WTC11 (cell line): ENCODE measurements around the gene ZEB1. TPM values are rescaled to one million over a fixed set of nuclear protein-coding genes. Genes with fewer than 3 reads are reported as not detected.

Experiments
- ATAC-seq: fragments of 200-7000 bp; cut with Tn5 transposase; 2 replicates; pipeline ENCODE4 v1.10.0; 2021; ENCODE audit warnings: mild to moderate bottlenecking, moderate library complexity
- CTCF ChIA-PET: fragments of 300-600 bp; sonication (Branson Sonifier 250); formaldehyde crosslinking; loops from one replicate; lab custom pipeline; 2021; ENCODE audit warnings: antibody characterized with exemption; lab: Charles Lee
- POLR2A ChIA-PET: fragments of 350-600 bp; sonication (Branson Sonifier 250); formaldehyde crosslinking; loops from one replicate; lab custom pipeline; 2021; ENCODE audit warnings: antibody characterized with exemption; lab: Charles Lee
- DNase-seq: peaks from one replicate; pipeline ENCODE4 v3.0.0; 2021; ENCODE audit warnings: low spot score
- H3K27ac Mint-ChIP-seq: 2 replicates; pipeline ENCODE4 v1.8.0; 2021; ENCODE audit warnings: mixed read lengths
- H3K27me3 Mint-ChIP-seq: 2 replicates; pipeline ENCODE4 v1.8.0; 2021; ENCODE audit warnings: low read depth, mild to moderate bottlenecking, moderate library complexity, mixed read lengths
- H3K36me3 Mint-ChIP-seq: 2 replicates; pipeline ENCODE4 v1.8.0; 2021; ENCODE audit warnings: mixed read lengths
- H3K4me1 Mint-ChIP-seq: 2 replicates; pipeline ENCODE4 v1.8.0; 2022; ENCODE audit warnings: mixed read lengths
- H3K4me3 Mint-ChIP-seq: 2 replicates; pipeline ENCODE4 v1.8.0; 2021; ENCODE audit warnings: mild to moderate bottlenecking, moderate library complexity, mixed read lengths
- H3K9me3 Mint-ChIP-seq: 2 replicates; pipeline ENCODE4 v1.8.0; 2021; ENCODE audit warnings: mixed read lengths
- ATF1 ChIP-seq: sonication (generic); formaldehyde crosslinking; IDR thresholded peaks from 2 replicates; pipeline ENCODE4 v1.8.1; 2023; ENCODE audit warnings: mild to moderate bottlenecking, moderate library complexity, missing genetic modification reagents
- GTF2I ChIP-seq: fragments of 250-450 bp; sonication (Bioruptor Pico); conservative IDR thresholded peaks from 2 replicates; pipeline ENCODE4 v1.4.0; 2021; ENCODE audit warnings: mild to moderate bottlenecking
- OVOL2 ChIP-seq: fragments of 250-450 bp; sonication (Bioruptor Pico); IDR thresholded peaks from 2 replicates; pipeline ENCODE4 v1.9.0; 2021; ENCODE audit warnings: mild to moderate bottlenecking, borderline replicate concordance
- RELA ChIP-seq: sonication (generic); formaldehyde crosslinking; IDR thresholded peaks from 2 replicates; pipeline ENCODE4 v1.8.1; 2022; ENCODE audit warnings: missing genetic modification reagents, mild to moderate bottlenecking, borderline replicate concordance
- SMAD4 ChIP-seq: sonication (generic); formaldehyde crosslinking; IDR thresholded peaks from 2 replicates; pipeline ENCODE4 v1.8.0; 2022; ENCODE audit warnings: mild to moderate bottlenecking, missing genetic modification reagents
- total RNA-seq: library from RNA; stranded (reverse); gene quantifications from 3 replicates; pipeline ENCODE4 v1.2.3, GENCODE V29; 2021
- TF ChIP-seq, protein P1 (sequence below): sonication (generic); formaldehyde crosslinking; conservative IDR thresholded peaks from 2 replicates; pipeline ENCODE4 v1.8.1; 2023; ENCODE audit warnings: mild to moderate bottlenecking, low read depth, missing genetic modification reagents, moderate library complexity
- TF ChIP-seq, protein P2 (sequence below): fragments of 250-450 bp; sonication (Bioruptor Pico); IDR thresholded peaks from 2 replicates; pipeline ENCODE4 v1.9.0; 2021; ENCODE audit warnings: mild to moderate bottlenecking, borderline replicate concordance
- TF ChIP-seq, protein P3 (sequence below): sonication (generic); formaldehyde crosslinking; IDR thresholded peaks from 2 replicates; pipeline ENCODE4 v1.8.1; 2022; ENCODE audit warnings: mild to moderate bottlenecking, moderate library complexity, missing genetic modification reagents
- TF ChIP-seq, protein P4 (sequence below): fragments of 250-450 bp; sonication (Bioruptor Pico); IDR thresholded peaks from 2 replicates; pipeline ENCODE4 v1.9.0; 2021; ENCODE audit warnings: mild to moderate bottlenecking
- TF ChIP-seq, protein P5 (sequence below): sonication (generic); formaldehyde crosslinking; IDR thresholded peaks from 2 replicates; pipeline ENCODE4 v1.8.1; 2022; ENCODE audit warnings: mild to moderate bottlenecking, missing genetic modification reagents, moderate library complexity, borderline replicate concordance

ZEB1 gene
- total RNA-seq, 1 experiment from 2014 or later = 0.39 TPM

DNA sequence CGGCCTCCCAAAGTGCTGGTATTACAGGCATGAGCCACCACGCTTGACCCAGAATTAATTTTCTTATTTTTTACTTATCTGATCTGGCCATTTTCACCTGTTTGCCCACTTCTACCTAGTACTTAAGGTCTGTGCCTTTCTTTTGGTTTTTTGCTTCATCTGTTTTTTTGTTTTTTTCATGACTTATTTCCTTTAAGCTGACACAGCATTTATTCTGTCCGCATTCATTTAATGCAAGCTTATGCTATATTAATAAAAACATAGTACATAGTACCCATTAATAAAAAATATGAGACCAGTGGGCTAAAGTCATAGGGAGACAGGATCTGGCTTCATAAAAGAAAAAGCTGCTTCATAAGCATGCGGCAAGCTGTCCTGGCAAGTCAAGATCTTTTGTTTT is 205.4 kb downstream of the ZEB1 start (continued):
- TF ChIP-seq, protein P1, sequence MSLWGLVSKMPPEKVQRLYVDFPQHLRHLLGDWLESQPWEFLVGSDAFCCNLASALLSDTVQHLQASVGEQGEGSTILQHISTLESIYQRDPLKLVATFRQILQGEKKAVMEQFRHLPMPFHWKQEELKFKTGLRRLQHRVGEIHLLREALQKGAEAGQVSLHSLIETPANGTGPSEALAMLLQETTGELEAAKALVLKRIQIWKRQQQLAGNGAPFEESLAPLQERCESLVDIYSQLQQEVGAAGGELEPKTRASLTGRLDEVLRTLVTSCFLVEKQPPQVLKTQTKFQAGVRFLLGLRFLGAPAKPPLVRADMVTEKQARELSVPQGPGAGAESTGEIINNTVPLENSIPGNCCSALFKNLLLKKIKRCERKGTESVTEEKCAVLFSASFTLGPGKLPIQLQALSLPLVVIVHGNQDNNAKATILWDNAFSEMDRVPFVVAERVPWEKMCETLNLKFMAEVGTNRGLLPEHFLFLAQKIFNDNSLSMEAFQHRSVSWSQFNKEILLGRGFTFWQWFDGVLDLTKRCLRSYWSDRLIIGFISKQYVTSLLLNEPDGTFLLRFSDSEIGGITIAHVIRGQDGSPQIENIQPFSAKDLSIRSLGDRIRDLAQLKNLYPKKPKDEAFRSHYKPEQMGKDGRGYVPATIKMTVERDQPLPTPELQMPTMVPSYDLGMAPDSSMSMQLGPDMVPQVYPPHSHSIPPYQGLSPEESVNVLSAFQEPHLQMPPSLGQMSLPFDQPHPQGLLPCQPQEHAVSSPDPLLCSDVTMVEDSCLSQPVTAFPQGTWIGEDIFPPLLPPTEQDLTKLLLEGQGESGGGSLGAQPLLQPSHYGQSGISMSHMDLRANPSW = no peak
- no peak for TF ChIP-seq SMAD4
- TF ChIP-seq, protein P2, sequence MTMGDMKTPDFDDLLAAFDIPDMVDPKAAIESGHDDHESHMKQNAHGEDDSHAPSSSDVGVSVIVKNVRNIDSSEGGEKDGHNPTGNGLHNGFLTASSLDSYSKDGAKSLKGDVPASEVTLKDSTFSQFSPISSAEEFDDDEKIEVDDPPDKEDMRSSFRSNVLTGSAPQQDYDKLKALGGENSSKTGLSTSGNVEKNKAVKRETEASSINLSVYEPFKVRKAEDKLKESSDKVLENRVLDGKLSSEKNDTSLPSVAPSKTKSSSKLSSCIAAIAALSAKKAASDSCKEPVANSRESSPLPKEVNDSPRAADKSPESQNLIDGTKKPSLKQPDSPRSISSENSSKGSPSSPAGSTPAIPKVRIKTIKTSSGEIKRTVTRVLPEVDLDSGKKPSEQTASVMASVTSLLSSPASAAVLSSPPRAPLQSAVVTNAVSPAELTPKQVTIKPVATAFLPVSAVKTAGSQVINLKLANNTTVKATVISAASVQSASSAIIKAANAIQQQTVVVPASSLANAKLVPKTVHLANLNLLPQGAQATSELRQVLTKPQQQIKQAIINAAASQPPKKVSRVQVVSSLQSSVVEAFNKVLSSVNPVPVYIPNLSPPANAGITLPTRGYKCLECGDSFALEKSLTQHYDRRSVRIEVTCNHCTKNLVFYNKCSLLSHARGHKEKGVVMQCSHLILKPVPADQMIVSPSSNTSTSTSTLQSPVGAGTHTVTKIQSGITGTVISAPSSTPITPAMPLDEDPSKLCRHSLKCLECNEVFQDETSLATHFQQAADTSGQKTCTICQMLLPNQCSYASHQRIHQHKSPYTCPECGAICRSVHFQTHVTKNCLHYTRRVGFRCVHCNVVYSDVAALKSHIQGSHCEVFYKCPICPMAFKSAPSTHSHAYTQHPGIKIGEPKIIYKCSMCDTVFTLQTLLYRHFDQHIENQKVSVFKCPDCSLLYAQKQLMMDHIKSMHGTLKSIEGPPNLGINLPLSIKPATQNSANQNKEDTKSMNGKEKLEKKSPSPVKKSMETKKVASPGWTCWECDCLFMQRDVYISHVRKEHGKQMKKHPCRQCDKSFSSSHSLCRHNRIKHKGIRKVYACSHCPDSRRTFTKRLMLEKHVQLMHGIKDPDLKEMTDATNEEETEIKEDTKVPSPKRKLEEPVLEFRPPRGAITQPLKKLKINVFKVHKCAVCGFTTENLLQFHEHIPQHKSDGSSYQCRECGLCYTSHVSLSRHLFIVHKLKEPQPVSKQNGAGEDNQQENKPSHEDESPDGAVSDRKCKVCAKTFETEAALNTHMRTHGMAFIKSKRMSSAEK (CRISPR knock-in tag) = no peak
- no peak for TF ChIP-seq ATF1 (CRISPR knock-in tag)
- TF ChIP-seq OVOL2 (CRISPR knock-in tag) = no peak
- no peak for TF ChIP-seq GTF2I
- TF ChIP-seq RELA = no peak
- TF ChIP-seq, protein P3, sequence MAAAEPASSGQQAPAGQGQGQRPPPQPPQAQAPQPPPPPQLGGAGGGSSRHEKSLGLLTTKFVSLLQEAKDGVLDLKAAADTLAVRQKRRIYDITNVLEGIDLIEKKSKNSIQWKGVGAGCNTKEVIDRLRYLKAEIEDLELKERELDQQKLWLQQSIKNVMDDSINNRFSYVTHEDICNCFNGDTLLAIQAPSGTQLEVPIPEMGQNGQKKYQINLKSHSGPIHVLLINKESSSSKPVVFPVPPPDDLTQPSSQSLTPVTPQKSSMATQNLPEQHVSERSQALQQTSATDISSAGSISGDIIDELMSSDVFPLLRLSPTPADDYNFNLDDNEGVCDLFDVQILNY (CRISPR knock-in tag) = no peak
- TF ChIP-seq, protein P4, sequence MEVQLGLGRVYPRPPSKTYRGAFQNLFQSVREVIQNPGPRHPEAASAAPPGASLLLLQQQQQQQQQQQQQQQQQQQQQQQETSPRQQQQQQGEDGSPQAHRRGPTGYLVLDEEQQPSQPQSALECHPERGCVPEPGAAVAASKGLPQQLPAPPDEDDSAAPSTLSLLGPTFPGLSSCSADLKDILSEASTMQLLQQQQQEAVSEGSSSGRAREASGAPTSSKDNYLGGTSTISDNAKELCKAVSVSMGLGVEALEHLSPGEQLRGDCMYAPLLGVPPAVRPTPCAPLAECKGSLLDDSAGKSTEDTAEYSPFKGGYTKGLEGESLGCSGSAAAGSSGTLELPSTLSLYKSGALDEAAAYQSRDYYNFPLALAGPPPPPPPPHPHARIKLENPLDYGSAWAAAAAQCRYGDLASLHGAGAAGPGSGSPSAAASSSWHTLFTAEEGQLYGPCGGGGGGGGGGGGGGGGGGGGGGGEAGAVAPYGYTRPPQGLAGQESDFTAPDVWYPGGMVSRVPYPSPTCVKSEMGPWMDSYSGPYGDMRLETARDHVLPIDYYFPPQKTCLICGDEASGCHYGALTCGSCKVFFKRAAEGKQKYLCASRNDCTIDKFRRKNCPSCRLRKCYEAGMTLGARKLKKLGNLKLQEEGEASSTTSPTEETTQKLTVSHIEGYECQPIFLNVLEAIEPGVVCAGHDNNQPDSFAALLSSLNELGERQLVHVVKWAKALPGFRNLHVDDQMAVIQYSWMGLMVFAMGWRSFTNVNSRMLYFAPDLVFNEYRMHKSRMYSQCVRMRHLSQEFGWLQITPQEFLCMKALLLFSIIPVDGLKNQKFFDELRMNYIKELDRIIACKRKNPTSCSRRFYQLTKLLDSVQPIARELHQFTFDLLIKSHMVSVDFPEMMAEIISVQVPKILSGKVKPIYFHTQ = no peak

DNA sequence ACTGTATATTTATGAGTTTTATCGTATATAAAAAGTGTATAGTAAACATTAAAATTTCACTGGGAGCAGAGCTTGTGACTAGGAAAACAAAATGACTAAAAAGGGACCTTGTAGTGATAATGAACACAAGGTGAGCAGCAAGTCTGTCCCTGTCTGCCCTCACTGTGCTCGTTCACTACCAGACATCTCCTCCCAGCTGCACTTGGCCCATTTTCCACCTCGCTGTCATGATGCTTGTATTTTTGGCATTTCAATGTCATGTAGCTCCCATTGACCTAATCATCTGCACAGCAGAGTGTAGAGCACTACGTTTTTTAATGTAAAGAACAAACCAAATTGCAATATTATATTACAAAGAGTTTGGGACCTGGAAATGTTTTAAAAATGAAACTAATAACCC is 207.2 kb downstream of the ZEB1 start:
- Mint-ChIP-seq H3K9me3 (peaks cover 4% of the 10 kb centered on the region; the same call in 1 of the 2 replicates), H3K27me3 (no peaks in the 10 kb centered on the region), H3K4me3 (no peak overlapping the region), H3K4me1 (peaks cover 17% of the 10 kb centered on the region), H3K36me3 (no peaks in the 10 kb centered on the region), H3K27ac (no peak overlapping the region)
- TF ChIP-seq, protein P5, sequence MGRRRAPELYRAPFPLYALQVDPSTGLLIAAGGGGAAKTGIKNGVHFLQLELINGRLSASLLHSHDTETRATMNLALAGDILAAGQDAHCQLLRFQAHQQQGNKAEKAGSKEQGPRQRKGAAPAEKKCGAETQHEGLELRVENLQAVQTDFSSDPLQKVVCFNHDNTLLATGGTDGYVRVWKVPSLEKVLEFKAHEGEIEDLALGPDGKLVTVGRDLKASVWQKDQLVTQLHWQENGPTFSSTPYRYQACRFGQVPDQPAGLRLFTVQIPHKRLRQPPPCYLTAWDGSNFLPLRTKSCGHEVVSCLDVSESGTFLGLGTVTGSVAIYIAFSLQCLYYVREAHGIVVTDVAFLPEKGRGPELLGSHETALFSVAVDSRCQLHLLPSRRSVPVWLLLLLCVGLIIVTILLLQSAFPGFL = no peak
- TF ChIP-seq, protein P2 (CRISPR knock-in tag) = no peak
- TF ChIP-seq OVOL2 (CRISPR knock-in tag) (no peak), RELA (no peak)
- TF ChIP-seq, protein P1 = no peak
- ATAC-seq (no peak), DNase-seq (no peak)
- CTCF ChIA-PET = no interaction called here
- POLR2A ChIA-PET = no interaction called here
